ENCODE measurements around the gene SIVA1. TPM values are rescaled to one million over a fixed set of nuclear protein-coding genes. Genes with fewer than 3 reads are reported as not detected.

The SIVA1 gene
- total and polyA plus RNA-seq, 2 donors (not counting 1 experiment from before 2014, with no cell fraction given) = 50.7 to 123 TPM

GRCh38 chr14:104792101-104792884 is 39.3 kb downstream of the SIVA1 start:
- H3K4me3 ChIP-seq (ENCODE audit: control extremely low read depth in 1 of 5, extremely low read depth in 1 of 5, insufficient read depth in 1 of 5, low read depth in 2 of 5, low read length in 4 of 5) = no peak overlapping the region
- WGBS (ENCODE audit: insufficient coverage) = 97% methylated on average over 24 of the region's 25 CpGs
- intact Hi-C loops (cut with micrococcal nuclease) = no loop called here
- H3K4me1 Mint-ChIP-seq = peaks cover 33% of the 10 kb centered on the region
- H3K4me2 ChIP-seq (replicated peaks; ENCODE audit: low read depth, low read length, poor library complexity, severe bottlenecking) = peak overlapping the region; percentile 15
- peaks cover 0 to 31% of the 10 kb centered on the region in 2 experiments for H3K36me3 ChIP-seq (replicated peaks in 1 of 2; ENCODE audit: control extremely low read depth in 1 of 2, control insufficient read depth in 1 of 2, extremely low read depth in 1 of 2, insufficient read depth in 2 of 2, low read length in 1 of 2)
- no peak overlapping the region for H3K27ac Mint-ChIP-seq
- no peak for ATAC-seq (ENCODE audit: low read depth)
- no peak for TF ChIP-seq CTCF (IDR thresholded peaks at IDR 0.05)
- TF ChIP-seq EZH2 (IDR thresholded peaks at IDR 0.05; ENCODE audit: borderline replicate concordance, insufficient read depth, low read depth, low read length, poor library complexity, severe bottlenecking) = no peak
- H3K27ac ChIP-seq (ENCODE audit: low read length in 2 of 2) = no peak overlapping the region
- no peak overlapping the region for H2AFZ ChIP-seq (ENCODE audit: insufficient read depth, low read depth, low read length, poor library complexity, severe bottlenecking)
- no peaks in the 10 kb centered on the region for H3K9me3 ChIP-seq (ENCODE audit: control extremely low read depth in 1 of 3, control insufficient read depth in 2 of 3, insufficient read depth in 1 of 3, low read length in 2 of 3)
- no peaks in the 10 kb centered on the region for H3K9me3 Mint-ChIP-seq (ENCODE audit: insufficient read depth)
- H3K27me3 Mint-ChIP-seq = no peaks in the 10 kb centered on the region
- H3K4me1 ChIP-seq (ENCODE audit: control insufficient read depth in 2 of 2, insufficient read depth in 2 of 2, low read length in 2 of 2) = peaks cover 26 to 37% of the 10 kb centered on the region in 2 donors
- peaks cover 77% of the 10 kb centered on the region for H4K20me1 ChIP-seq (ENCODE audit: control insufficient read depth, insufficient read depth, low read length, poor library complexity, severe bottlenecking)
- no peak for DNase-seq
- no peaks in the 10 kb centered on the region for H3K27me3 ChIP-seq (replicated peaks in 1 of 4; ENCODE audit: control extremely low read depth in 1 of 4, control insufficient read depth in 3 of 4, insufficient read depth in 4 of 4, low read length in 3 of 4)
- H3K9ac ChIP-seq (ENCODE audit: low read length) = no peak overlapping the region
- ChIA-PET POLR2A (no interaction called here), CTCF (no interaction called here)
- H3K79me2 ChIP-seq (ENCODE audit: control insufficient read depth, insufficient read depth, low read length) = peaks cover 77% of the 10 kb centered on the region
- H3K4me3 Mint-ChIP-seq = no peak overlapping the region

- POLR2A ChIA-PET = no interaction called here
- no peaks in the 10 kb centered on the region for H3K9me3 Mint-ChIP-seq (ENCODE audit: insufficient read depth)
Observed at GRCh38 chr14:104792945-104793702, 40.2 kb downstream of the SIVA1 start.

More at GRCh38 chr14:104792945-104793702, 40.2 kb downstream of the SIVA1 start:
- Histone ChIP-seq H3K27ac (ENCODE audit: low read length in 2 of 2) (no peak overlapping the region), H3K4me1 (ENCODE audit: control insufficient read depth in 2 of 2, insufficient read depth in 2 of 2, low read length in 2 of 2) (peaks cover 26 to 39% of the 10 kb centered on the region in 2 donors), H3K9ac (ENCODE audit: low read length) (no peak overlapping the region), H3K4me3 (ENCODE audit: control extremely low read depth in 1 of 5, extremely low read depth in 1 of 5, insufficient read depth in 1 of 5, low read depth in 2 of 5, low read length in 4 of 5) (no peak overlapping the region), H4K20me1 (ENCODE audit: control insufficient read depth, insufficient read depth, low read length, poor library complexity, severe bottlenecking) (peaks cover 69% of the 10 kb centered on the region), H3K9me3 (ENCODE audit: control extremely low read depth in 1 of 3, control insufficient read depth in 2 of 3, insufficient read depth in 1 of 3, low read length in 2 of 3) (no peaks in the 10 kb centered on the region), H3K27me3 (replicated peaks in 1 of 4; ENCODE audit: control extremely low read depth in 1 of 4, control insufficient read depth in 3 of 4, insufficient read depth in 4 of 4, low read length in 3 of 4) (no peaks in the 10 kb centered on the region), H3K4me2 (replicated peaks; ENCODE audit: low read depth, low read length, poor library complexity, severe bottlenecking) (peak overlapping the region; percentile 92), H2AFZ (ENCODE audit: insufficient read depth, low read depth, low read length, poor library complexity, severe bottlenecking) (no peak overlapping the region), H3K36me3 (replicated peaks in 1 of 2; ENCODE audit: control extremely low read depth in 1 of 2, control insufficient read depth in 1 of 2, extremely low read depth in 1 of 2, insufficient read depth in 2 of 2, low read length in 1 of 2) (peaks cover 0 to 27% of the 10 kb centered on the region in 2 experiments), H3K79me2 (ENCODE audit: control insufficient read depth, insufficient read depth, low read length) (peaks cover 69% of the 10 kb centered on the region)
- WGBS (ENCODE audit: insufficient coverage) = 93% methylated on average over 16 of the region's 16 CpGs
- CTCF ChIA-PET = no interaction called here
- intact Hi-C loops (cut with micrococcal nuclease) = no loop called here
- no peak for TF ChIP-seq EZH2 (IDR thresholded peaks at IDR 0.05; ENCODE audit: borderline replicate concordance, insufficient read depth, low read depth, low read length, poor library complexity, severe bottlenecking)
- TF ChIP-seq CTCF (IDR thresholded peaks at IDR 0.05) = no peak
- H3K4me1 Mint-ChIP-seq = peaks cover 35% of the 10 kb centered on the region
- H3K4me3 Mint-ChIP-seq = peak overlapping the region; percentile 90
- H3K27ac Mint-ChIP-seq = no peak overlapping the region
- H3K27me3 Mint-ChIP-seq = no peaks in the 10 kb centered on the region
- DNase-seq (no peak), ATAC-seq (ENCODE audit: low read depth) (no peak)
